H4 (cell line): ENCODE data around the gene SOX21. TPM values are rescaled to one million over a fixed set of nuclear protein-coding genes. Genes with fewer than 3 reads are reported as not detected.
"Not testable (repeated sequence)": the region's sequence is repeated elsewhere in the genome, so short reads cannot be mapped to it uniquely, and the experiment has no call there.

Experiments
- DNase-seq: peaks from one replicate; pipeline ENCODE4 v3.0.0-alpha.2; 2015; ENCODE audit warnings: low spot score
- total RNA-seq: library from RNA; depleted of rRNA; stranded (reverse); fragments of >200 nt; shearing (Covaris generic); gene quantifications from 2 replicates; pipeline ENCODE4 v1.2.3, GENCODE V29; 2014; rRNA removed

The SOX21 gene
- not detected in 2 replicates for total RNA-seq

GRCh38 chr13:94712287-94712811 lies at the start of gene SOX21:
Gene SOX21 (minus strand): TSS chr13:94712545. CDS start chr13:94712049, 496 bp downstream.
- DNase-seq, result no peak

- DNase-seq, result no peak
These were observed 49.1 kb upstream of the SOX21 start for GRCh38 chr13:94761407-94761806.

GRCh38 chr13:94759120-94759728 lies 46.9 kb upstream of the SOX21 start:
- DNase-seq, result no peak

- DNase-seq, result no peak
These were observed 46.2 kb upstream of the SOX21 start for GRCh38 chr13:94758436-94758960.

- no peak for DNase-seq
These were observed 41.0 kb upstream of the SOX21 start for GRCh38 chr13:94753327-94753726.

GRCh38 chr13:94749162-94749561 lies 36.8 kb upstream of the SOX21 start:
- DNase-seq, result no peak

- DNase-seq, result no peak
These were observed 26.9 kb upstream of the SOX21 start for GRCh38 chr13:94739235-94739634.

- no peak for DNase-seq
These were observed 18.7 kb upstream of the SOX21 start for GRCh38 chr13:94731028-94731427.

GRCh38 chr13:94729941-94730340 lies 17.6 kb upstream of the SOX21 start:
- DNase-seq, result not testable (repeated sequence)

GRCh38 chr13:94726425-94726824 lies 14.1 kb upstream of the SOX21 start:
- DNase-seq, result no peak

GRCh38 chr13:94722609-94723345 lies 10.4 kb upstream of the SOX21 start:
- no peak for DNase-seq

GRCh38 chr13:94718697-94719096 lies 6.4 kb upstream of the SOX21 start:
- not testable (repeated sequence) for DNase-seq

- DNase-seq, result no peak
These were observed 5.6 kb upstream of the SOX21 start for GRCh38 chr13:94717916-94718315.

- DNase-seq, result no peak
These were observed 3.7 kb upstream of the SOX21 start for GRCh38 chr13:94716016-94716415.

GRCh38 chr13:94713561-94714182 lies 1.3 kb upstream of the SOX21 start:
- no peak for DNase-seq

- DNase-seq, result no peak
These were observed 641 bp upstream of the SOX21 start for GRCh38 chr13:94712812-94713560.

GRCh38 chr13:94711561-94712286 lies 621 bp downstream of the SOX21 start:
- DNase-seq, result no peak

GRCh38 chr13:94710881-94711560 lies 1.3 kb downstream of the SOX21 start:
- no peak for DNase-seq

GRCh38 chr13:94710065-94710781 lies 2.1 kb downstream of the SOX21 start:
- DNase-seq, result no peak
